ENCODE data around the gene SAMD8.
"Not testable (repeated sequence)": the region's sequence is repeated elsewhere in the genome, so short reads cannot be mapped to it uniquely, and the experiment has no call there.

Gene SAMD8

DNA sequence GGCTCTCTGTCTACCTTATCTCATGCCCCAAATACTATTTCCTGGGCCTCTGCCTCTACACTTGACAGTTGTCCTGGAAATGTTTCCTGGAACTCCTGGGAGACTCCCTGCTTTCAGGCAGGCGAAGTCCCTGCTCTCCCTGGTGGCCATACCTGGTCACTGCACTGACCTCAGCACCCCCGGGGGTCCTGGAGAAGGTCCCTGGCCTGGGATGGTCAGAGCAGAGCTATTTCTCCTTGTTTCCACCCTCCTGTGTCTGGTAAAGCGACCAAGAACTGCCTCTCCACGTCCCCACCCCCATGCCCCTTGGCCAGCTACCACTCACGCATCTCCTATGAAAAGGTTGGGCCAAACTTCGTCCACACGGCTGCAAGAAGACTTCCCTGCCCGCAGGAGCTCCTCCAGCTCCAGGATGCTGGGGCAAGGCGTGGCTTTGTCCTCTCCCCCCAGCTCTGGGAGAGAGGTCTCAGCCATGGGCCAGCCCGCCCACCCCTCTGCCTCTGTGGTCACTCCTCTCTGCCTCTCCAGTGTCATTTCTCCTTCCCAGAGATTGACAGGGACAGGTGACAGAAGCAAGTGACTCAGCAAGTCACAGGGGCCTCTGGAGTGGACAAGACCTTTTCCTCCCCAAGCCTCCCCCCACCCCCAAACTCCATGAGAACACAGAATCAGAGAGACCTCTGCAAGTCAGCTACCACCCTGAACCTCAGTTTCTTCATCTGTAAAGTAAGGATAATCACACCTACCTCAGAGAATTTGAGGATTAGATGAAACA is 2.6 kb upstream of the SAMD8 start:
- Histone ChIP-seq H3K9ac (ENCODE audit: low read depth, low read length) (no peak overlapping the region), H3K36me3 (ENCODE audit: control insufficient read depth, insufficient read depth, low read length) (no peaks in the 10 kb centered on the region), H3K4me3 (ENCODE audit: low read depth, low read length) (no peak overlapping the region), H3K27ac (ENCODE audit: low read depth, low read length) (peak overlapping the region; percentile 5), H3K27me3 (ENCODE audit: control insufficient read depth, insufficient read depth, low read length) (no peaks in the 10 kb centered on the region), H3K4me1 (ENCODE audit: control insufficient read depth, insufficient read depth, low read length) (peaks cover 24% of the 10 kb centered on the region), H3K9me3 (ENCODE audit: control insufficient read depth, insufficient read depth, low read length) (no peaks in the 10 kb centered on the region)

GRCh38 chr10:75109459-75109778 is 2.0 kb upstream of the SAMD8 start:
- no peak overlapping the region for H3K9ac ChIP-seq (ENCODE audit: low read depth, low read length)
- no peaks in the 10 kb centered on the region for H3K9me3 ChIP-seq (ENCODE audit: control insufficient read depth, insufficient read depth, low read length)
- H3K36me3 ChIP-seq (ENCODE audit: control insufficient read depth, insufficient read depth, low read length), result no peaks in the 10 kb centered on the region
- H3K4me1 ChIP-seq (ENCODE audit: control insufficient read depth, insufficient read depth, low read length), result peaks cover 24% of the 10 kb centered on the region
- H3K27me3 ChIP-seq (ENCODE audit: control insufficient read depth, insufficient read depth, low read length), result no peaks in the 10 kb centered on the region
- no peak overlapping the region for H3K27ac ChIP-seq (ENCODE audit: low read depth, low read length)
- H3K4me3 ChIP-seq (ENCODE audit: low read depth, low read length), result no peak overlapping the region

- no peaks in the 10 kb centered on the region for H3K36me3 ChIP-seq (ENCODE audit: control insufficient read depth, insufficient read depth, low read length)
- H3K4me3 ChIP-seq (ENCODE audit: low read depth, low read length), result no peak overlapping the region
- H3K27ac ChIP-seq (ENCODE audit: low read depth, low read length), result no peak overlapping the region
- no peaks in the 10 kb centered on the region for H3K9me3 ChIP-seq (ENCODE audit: control insufficient read depth, insufficient read depth, low read length)
- no peaks in the 10 kb centered on the region for H3K27me3 ChIP-seq (ENCODE audit: control insufficient read depth, insufficient read depth, low read length)
- H3K9ac ChIP-seq (ENCODE audit: low read depth, low read length), result no peak overlapping the region
- peaks cover 24% of the 10 kb centered on the region for H3K4me1 ChIP-seq (ENCODE audit: control insufficient read depth, insufficient read depth, low read length)
Observed at GRCh38 chr10:75110006-75110632, 1.3 kb upstream of the SAMD8 start.

DNA sequence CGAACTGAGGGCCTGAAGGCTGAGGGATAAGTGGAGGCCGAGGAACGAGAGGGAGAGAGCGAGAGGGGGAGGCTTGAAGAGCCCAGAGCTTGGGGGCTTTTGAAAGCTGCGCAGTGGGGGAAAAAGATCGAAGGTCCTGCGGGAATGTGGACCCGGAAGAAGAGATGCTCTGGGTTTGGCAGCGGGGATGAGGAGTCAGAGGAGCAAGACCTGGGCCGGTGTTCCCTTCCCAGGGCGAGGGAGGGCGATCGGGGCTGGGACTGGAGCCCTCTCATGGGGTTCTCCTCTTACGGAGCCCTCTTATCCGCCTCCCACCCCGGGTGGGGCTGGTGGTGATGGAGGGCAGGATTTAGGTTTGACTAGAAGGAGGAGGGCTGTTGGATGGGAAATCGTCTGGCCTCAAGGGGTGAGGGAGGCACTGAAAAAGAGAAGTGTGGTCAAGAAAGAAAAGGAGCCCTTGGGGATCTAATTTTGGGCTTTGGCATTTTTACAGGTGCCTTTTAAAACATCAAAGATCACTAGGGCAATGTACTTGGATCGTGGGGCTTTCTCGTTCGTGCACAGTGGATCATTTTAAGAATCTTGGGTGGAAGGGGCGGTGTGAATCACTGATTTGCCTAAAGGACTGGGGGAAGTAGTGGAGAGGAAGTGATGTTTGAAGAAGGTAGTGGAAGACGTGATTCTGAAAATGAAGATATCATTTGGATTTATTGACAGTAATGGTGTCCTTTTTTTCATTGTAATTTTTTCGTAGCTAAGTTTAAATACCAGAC is 637 bp downstream of the SAMD8 start:
- H3K27ac ChIP-seq (ENCODE audit: low read depth, low read length), result peak overlapping the region; percentile 90

GRCh38 chr10:75115137-75115536 is 3.7 kb downstream of the SAMD8 start:
- Histone ChIP-seq H3K9me3 (ENCODE audit: control insufficient read depth, insufficient read depth, low read length) (no peaks in the 10 kb centered on the region), H3K36me3 (ENCODE audit: control insufficient read depth, insufficient read depth, low read length) (no peaks in the 10 kb centered on the region), H3K4me3 (ENCODE audit: low read depth, low read length) (no peak overlapping the region), H3K4me1 (ENCODE audit: control insufficient read depth, insufficient read depth, low read length) (peaks cover 11% of the 10 kb centered on the region), H3K9ac (ENCODE audit: low read depth, low read length) (no peak overlapping the region), H3K27me3 (ENCODE audit: control insufficient read depth, insufficient read depth, low read length) (no peaks in the 10 kb centered on the region), H3K27ac (ENCODE audit: low read depth, low read length) (no peak overlapping the region)

More for the DNA sequence above, 637 bp downstream of the SAMD8 start:
- Histone ChIP-seq H3K4me3 (ENCODE audit: low read depth, low read length) (peak overlapping the region; percentile 87), H3K4me1 (ENCODE audit: control insufficient read depth, insufficient read depth, low read length) (peaks cover 10% of the 10 kb centered on the region), H3K36me3 (ENCODE audit: control insufficient read depth, insufficient read depth, low read length) (no peaks in the 10 kb centered on the region), H3K27me3 (ENCODE audit: control insufficient read depth, insufficient read depth, low read length) (no peaks in the 10 kb centered on the region), H3K9me3 (ENCODE audit: control insufficient read depth, insufficient read depth, low read length) (no peaks in the 10 kb centered on the region), H3K9ac (ENCODE audit: low read depth, low read length) (peak overlapping the region; percentile 62)

DNA sequence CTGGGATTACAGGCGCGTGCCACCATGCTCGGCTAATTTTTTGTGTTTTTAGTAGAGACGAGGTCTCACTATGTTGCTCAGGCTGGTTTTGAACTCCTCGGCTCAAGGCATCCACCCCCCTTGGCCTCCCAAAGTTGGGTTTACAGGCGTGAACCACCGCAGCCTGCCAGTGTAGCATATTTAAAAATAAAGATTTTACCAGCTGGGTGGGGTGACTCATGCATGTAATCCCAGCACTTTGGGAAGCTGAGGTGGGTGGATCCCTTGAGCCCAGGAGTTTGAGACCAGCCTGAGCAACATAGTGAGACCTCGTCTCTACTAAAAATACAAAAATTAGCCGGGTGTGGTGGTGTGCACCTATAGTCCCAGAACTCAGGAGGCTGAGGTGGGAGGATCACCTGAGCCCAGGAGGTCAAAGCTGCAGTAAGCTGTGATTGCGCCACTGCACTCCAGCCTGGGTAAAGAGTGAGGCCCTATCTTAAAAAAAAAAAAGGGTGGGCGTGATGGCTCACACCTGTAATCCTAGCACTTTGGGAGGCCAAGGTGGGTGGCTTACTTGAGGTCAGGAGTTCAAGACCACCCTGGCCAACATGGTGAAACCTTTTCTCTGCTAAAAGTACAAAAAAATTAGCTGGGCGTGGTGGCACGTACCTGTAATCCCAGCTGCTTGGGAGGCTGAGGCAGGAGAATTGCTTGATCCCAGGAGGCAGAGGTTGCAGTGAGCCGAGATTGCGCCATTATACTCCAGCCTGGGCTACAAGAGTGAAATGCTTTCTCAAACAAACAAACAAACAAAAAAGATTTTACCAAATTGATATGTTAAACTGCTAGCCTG is 5.7 kb downstream of the SAMD8 start:
- not testable (repeated sequence) for H3K27me3 ChIP-seq (ENCODE audit: control insufficient read depth, insufficient read depth, low read length)

GRCh38 chr10:75117995-75118394 is 6.5 kb downstream of the SAMD8 start:
- no peaks in the 10 kb centered on the region for H3K27me3 ChIP-seq (ENCODE audit: control insufficient read depth, insufficient read depth, low read length)

More for the DNA sequence above, 5.7 kb downstream of the SAMD8 start:
- not testable (repeated sequence) for H3K4me3 ChIP-seq (ENCODE audit: low read depth, low read length); H3K9ac ChIP-seq (ENCODE audit: low read depth, low read length); H3K9me3 ChIP-seq (ENCODE audit: control insufficient read depth, insufficient read depth, low read length); H3K27ac ChIP-seq (ENCODE audit: low read depth, low read length); H3K36me3 ChIP-seq (ENCODE audit: control insufficient read depth, insufficient read depth, low read length)
- peaks cover 11% of the 10 kb centered on the region for H3K4me1 ChIP-seq (ENCODE audit: control insufficient read depth, insufficient read depth, low read length)

DNA sequence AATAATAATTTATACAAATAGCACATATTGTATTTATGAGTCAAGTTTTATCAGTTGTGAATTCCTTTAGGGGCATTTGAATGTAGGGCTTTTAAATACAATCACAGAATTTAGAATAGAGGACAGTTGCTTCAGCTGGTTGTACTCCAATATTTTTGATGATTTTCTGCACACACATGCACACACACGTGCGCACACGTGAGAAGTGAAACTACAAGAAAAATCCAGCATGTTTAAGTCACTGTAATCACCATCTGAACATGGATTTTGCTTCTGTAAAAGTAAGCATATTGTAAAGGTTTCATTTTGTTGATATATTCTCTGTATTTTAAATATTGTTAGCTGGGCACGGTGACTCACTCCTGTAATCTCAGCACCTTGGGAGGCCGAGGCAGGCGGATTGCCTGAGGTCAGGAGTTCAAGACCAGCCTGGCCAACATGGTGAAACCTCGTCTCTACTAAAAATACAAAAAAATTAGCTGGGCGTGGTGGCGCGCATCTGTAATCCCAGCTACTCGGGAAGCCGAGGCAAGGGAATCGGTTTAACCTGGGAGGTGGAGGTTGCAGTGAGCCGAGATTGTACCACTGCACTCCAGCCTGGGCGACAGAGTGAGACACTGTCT is 8.1 kb downstream of the SAMD8 start:
- H3K4me3 ChIP-seq (ENCODE audit: low read depth, low read length); H3K9ac ChIP-seq (ENCODE audit: low read depth, low read length); H3K4me1 ChIP-seq (ENCODE audit: control insufficient read depth, insufficient read depth, low read length); H3K27ac ChIP-seq (ENCODE audit: low read depth, low read length); H3K27me3 ChIP-seq (ENCODE audit: control insufficient read depth, insufficient read depth, low read length); H3K36me3 ChIP-seq (ENCODE audit: control insufficient read depth, insufficient read depth, low read length); H3K9me3 ChIP-seq (ENCODE audit: control insufficient read depth, insufficient read depth, low read length): not testable (repeated sequence)

More at GRCh38 chr10:75117995-75118394, 6.5 kb downstream of the SAMD8 start:
- Histone ChIP-seq H3K4me1 (ENCODE audit: control insufficient read depth, insufficient read depth, low read length) (peaks cover 5% of the 10 kb centered on the region), H3K36me3 (ENCODE audit: control insufficient read depth, insufficient read depth, low read length) (no peaks in the 10 kb centered on the region), H3K27ac (ENCODE audit: low read depth, low read length) (no peak overlapping the region), H3K9me3 (ENCODE audit: control insufficient read depth, insufficient read depth, low read length) (no peaks in the 10 kb centered on the region), H3K4me3 (ENCODE audit: low read depth, low read length) (no peak overlapping the region), H3K9ac (ENCODE audit: low read depth, low read length) (no peak overlapping the region)

DNA sequence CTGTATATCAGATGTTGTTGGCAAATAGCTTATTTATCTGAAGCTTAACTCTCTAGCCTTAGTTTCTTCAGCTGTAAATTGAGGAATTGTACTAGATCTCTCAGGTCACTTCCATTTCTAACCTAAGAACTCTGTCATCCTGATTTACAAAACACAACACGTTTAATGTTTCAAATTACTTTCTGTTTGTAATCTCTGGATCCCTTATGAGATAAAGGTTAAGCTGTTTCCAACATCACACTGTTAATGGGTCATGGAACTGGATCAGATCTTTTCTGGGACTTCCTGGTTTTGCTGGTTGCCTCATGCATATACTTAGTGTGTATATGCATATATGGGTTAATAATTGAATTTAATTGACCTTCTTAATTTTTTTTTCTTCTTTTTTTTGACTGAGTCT is 9.9 kb downstream of the SAMD8 start:
- 0 out of 2 replicates have a peak, but pooled peaks cover 3% of the 10 kb centered on the region for H3K4me1 ChIP-seq (ENCODE audit: control insufficient read depth, insufficient read depth, low read length)
- no peaks in the 10 kb centered on the region for H3K9me3 ChIP-seq (ENCODE audit: control insufficient read depth, insufficient read depth, low read length)
- H3K27me3 ChIP-seq (ENCODE audit: control insufficient read depth, insufficient read depth, low read length), result no peaks in the 10 kb centered on the region
- no peak overlapping the region for H3K4me3 ChIP-seq (ENCODE audit: low read depth, low read length)
- H3K27ac ChIP-seq (ENCODE audit: low read depth, low read length), result no peak overlapping the region
- H3K9ac ChIP-seq (ENCODE audit: low read depth, low read length), result no peak overlapping the region
- 0 out of 2 replicates have a peak, but pooled peaks cover 3% of the 10 kb centered on the region for H3K36me3 ChIP-seq (ENCODE audit: control insufficient read depth, insufficient read depth, low read length)

DNA sequence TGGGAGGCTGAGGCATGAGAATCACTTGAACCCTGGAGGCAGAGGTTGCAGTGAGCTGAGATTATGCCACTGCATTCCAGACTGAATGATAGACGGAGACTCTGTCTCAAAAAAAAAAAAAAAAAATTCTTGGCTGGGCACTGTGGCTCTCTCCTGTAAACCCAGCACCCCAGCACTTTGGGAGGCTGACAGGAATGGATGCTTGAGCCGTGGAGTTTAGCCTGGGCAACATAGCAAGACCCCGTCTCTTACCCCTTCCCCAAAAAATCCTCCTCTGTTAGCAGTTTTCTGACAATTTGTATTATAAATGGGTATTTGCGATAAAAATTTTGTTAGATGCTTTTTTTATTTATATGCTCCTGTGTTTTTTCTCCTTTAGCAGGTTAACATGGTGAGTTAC is 11.0 kb downstream of the SAMD8 start:
- H3K27ac ChIP-seq (ENCODE audit: low read depth, low read length), result no peak overlapping the region
- no peaks in the 10 kb centered on the region for H3K27me3 ChIP-seq (ENCODE audit: control insufficient read depth, insufficient read depth, low read length)
- H3K36me3 ChIP-seq (ENCODE audit: control insufficient read depth, insufficient read depth, low read length), result 0 out of 2 replicates have a peak, but pooled peaks cover 3% of the 10 kb centered on the region
- 0 out of 2 replicates have a peak, but pooled peaks cover 3% of the 10 kb centered on the region for H3K4me1 ChIP-seq (ENCODE audit: control insufficient read depth, insufficient read depth, low read length)
- no peak overlapping the region for H3K4me3 ChIP-seq (ENCODE audit: low read depth, low read length)
- H3K9me3 ChIP-seq (ENCODE audit: control insufficient read depth, insufficient read depth, low read length), result no peaks in the 10 kb centered on the region
- H3K9ac ChIP-seq (ENCODE audit: low read depth, low read length), result no peak overlapping the region

Measured in HUES48 (cell line).